Measurements from ENCODE around the gene ADCK1. TPM values are rescaled to one million over a fixed set of nuclear protein-coding genes. Genes with fewer than 3 reads are reported as not detected.

The ADCK1 gene
- total RNA-seq, 4 donors from 2014 or later = 6.0 to 16.0 (median 9.0) TPM

GRCh38 chr14:77861201-77861600 is 61.3 kb downstream of the ADCK1 start:
- H3K4me3 ChIP-seq = no peak overlapping the region
- TF ChIP-seq POLR2AphosphoS5 (IDR thresholded peaks at IDR 0.05) (no peak), POLR2A (IDR thresholded peaks at IDR 0.05) (no peak), EP300 (IDR thresholded peaks at IDR 0.05) (no peak), CTCF (IDR thresholded peaks at IDR 0.05) (no peak)
- WGBS = 89% methylated on average over 3 of the region's 6 CpGs
- no peaks in the 10 kb centered on the region for H3K4me1 ChIP-seq
- H3K27me3 ChIP-seq = no peaks in the 10 kb centered on the region
- H3K9me3 ChIP-seq = no peaks in the 10 kb centered on the region
- no peak overlapping the region for H3K27ac ChIP-seq
- H3K36me3 ChIP-seq = no peaks in the 10 kb centered on the region
- DNase-seq (ENCODE audit: low spot score in 2 of 2) = no peak

- Histone ChIP-seq H3K27ac (no peak overlapping the region), H3K36me3 (no peaks in the 10 kb centered on the region), H3K4me3 (no peak overlapping the region), H3K4me1 (no peaks in the 10 kb centered on the region), H3K9me3 (no peaks in the 10 kb centered on the region), H3K27me3 (no peaks in the 10 kb centered on the region)
- DNase-seq (ENCODE audit: low spot score in 2 of 2) = peak; percentile 82 to 87
- TF ChIP-seq EP300 (IDR thresholded peaks at IDR 0.05) (no peak), CTCF (IDR thresholded peaks at IDR 0.05) (peak; percentile 64 to 92)
- 61% methylated on average over 8 of the region's 11 CpGs for WGBS
Measured at GRCh38 chr14:77862154-77862786, 62.4 kb downstream of the ADCK1 start.

- no peaks in the 10 kb centered on the region for H3K9me3 ChIP-seq
- TF ChIP-seq POLR2A (IDR thresholded peaks at IDR 0.05) = no peak
- TF ChIP-seq POLR2AphosphoS5 (IDR thresholded peaks at IDR 0.05) = no peak
- TF ChIP-seq CTCF (IDR thresholded peaks at IDR 0.05) = no peak
- TF ChIP-seq EP300 (IDR thresholded peaks at IDR 0.05) = no peak
- WGBS = 79% methylated on average over 6 of the region's 6 CpGs
Measured at GRCh38 chr14:77864085-77864484, 64.2 kb downstream of the ADCK1 start.

GRCh38 chr14:77864580-77864979 is 64.7 kb downstream of the ADCK1 start:
- 100% methylated on average over 1 of the region's 1 CpG for WGBS
- Histone ChIP-seq H3K4me3 (no peak overlapping the region), H3K27ac (no peak overlapping the region), H3K36me3 (no peaks in the 10 kb centered on the region), H3K27me3 (no peaks in the 10 kb centered on the region), H3K4me1 (no peaks in the 10 kb centered on the region), H3K9me3 (no peaks in the 10 kb centered on the region)
- no peak for TF ChIP-seq EP300 (IDR thresholded peaks at IDR 0.05)
- no peak for TF ChIP-seq POLR2A (IDR thresholded peaks at IDR 0.05)
- no peak for TF ChIP-seq CTCF (IDR thresholded peaks at IDR 0.05)
- TF ChIP-seq POLR2AphosphoS5 (IDR thresholded peaks at IDR 0.05) = no peak
- no peak for DNase-seq (ENCODE audit: low spot score in 2 of 2)

More at GRCh38 chr14:77864085-77864484, 64.2 kb downstream of the ADCK1 start:
- H3K4me3 ChIP-seq = no peak overlapping the region
- no peaks in the 10 kb centered on the region for H3K36me3 ChIP-seq
- no peak for DNase-seq (ENCODE audit: low spot score in 2 of 2)
- no peaks in the 10 kb centered on the region for H3K27me3 ChIP-seq
- H3K4me1 ChIP-seq = no peaks in the 10 kb centered on the region
- H3K27ac ChIP-seq = no peak overlapping the region

GRCh38 chr14:77865455-77865854 is 65.5 kb downstream of the ADCK1 start:
- TF ChIP-seq POLR2AphosphoS5 (IDR thresholded peaks at IDR 0.05) (no peak), EP300 (IDR thresholded peaks at IDR 0.05) (no peak), POLR2A (IDR thresholded peaks at IDR 0.05) (no peak)
- 90% methylated on average over 6 of the region's 6 CpGs for WGBS
- no peak for DNase-seq (ENCODE audit: low spot score in 2 of 2)
- no peak overlapping the region for H3K4me3 ChIP-seq
- no peak overlapping the region for H3K27ac ChIP-seq
- H3K27me3 ChIP-seq = no peaks in the 10 kb centered on the region
- no peaks in the 10 kb centered on the region for H3K9me3 ChIP-seq
- no peaks in the 10 kb centered on the region for H3K36me3 ChIP-seq
- no peaks in the 10 kb centered on the region for H3K4me1 ChIP-seq

GRCh38 chr14:77866932-77867331 is 67.0 kb downstream of the ADCK1 start:
- Histone ChIP-seq H3K4me3 (no peak overlapping the region), H3K27me3 (no peaks in the 10 kb centered on the region), H3K27ac (no peak overlapping the region), H3K4me1 (no peaks in the 10 kb centered on the region), H3K36me3 (no peaks in the 10 kb centered on the region), H3K9me3 (no peaks in the 10 kb centered on the region)
- TF ChIP-seq POLR2A (IDR thresholded peaks at IDR 0.05) (no peak), POLR2AphosphoS5 (IDR thresholded peaks at IDR 0.05) (no peak), CTCF (IDR thresholded peaks at IDR 0.05) (no peak), EP300 (IDR thresholded peaks at IDR 0.05) (no peak)
- 95% methylated on average over 3 of the region's 3 CpGs for WGBS
- no peak for DNase-seq (ENCODE audit: low spot score in 2 of 2)

Data from suprapubic skin (tissue), 4 donors.